ENCODE results near the gene GPRIN2. TPM values are rescaled to one million over a fixed set of nuclear protein-coding genes. Genes with fewer than 3 reads are reported as not detected.
A peak's percentile ranks its signal among the peaks of the same experiment; 100 is the strongest.
"Not testable (repeated sequence)": the region's sequence is repeated elsewhere in the genome, so short reads cannot be mapped to it uniquely, and the experiment has no call there.

Gene GPRIN2
- total RNA-seq, 1 experiment from 2014 or later, result 10.5 TPM

GRCh38 chr10:46514431-46514861 is 42.0 kb downstream of the GPRIN2 start:
- H3K56ac ChIP-seq (ENCODE audit: insufficient read length, low read depth, low read length), result no peak overlapping the region
- H4K91ac ChIP-seq (ENCODE audit: insufficient read length, low read depth, low read length), result no peak overlapping the region
- no peak overlapping the region for H3K18ac ChIP-seq (ENCODE audit: insufficient read length, low read depth, low read length)
- H3K9ac ChIP-seq (ENCODE audit: extremely low read depth, insufficient read length, low read length), result no peak overlapping the region
- no peaks in the 10 kb centered on the region for H3K23me2 ChIP-seq (ENCODE audit: insufficient read length, low read depth, low read length, poor library complexity, severe bottlenecking)
- H2BK15ac ChIP-seq (ENCODE audit: low read depth, low read length), result no peak overlapping the region
- H2AFZ ChIP-seq (ENCODE audit: low read length), result no peak overlapping the region
- Mint-ChIP-seq H3K36me3 (ENCODE audit: insufficient read depth in 1 of 3, low read depth in 3 of 3) (no peaks in the 10 kb centered on the region), H3K27me3 (ENCODE audit: low read depth) (peaks cover 3% of the 10 kb centered on the region; the same call in 1 of the 2 replicates), H3K4me3 (no peak overlapping the region), H3K9me3 (no peaks in the 10 kb centered on the region), H3K27ac (peak overlapping the region in 1 of 3 experiments; percentile 41; a peak in 2 of 7 replicates), H3K4me1 (no peaks in the 10 kb centered on the region)
- no peak overlapping the region for H2BK5ac ChIP-seq (ENCODE audit: insufficient read length, low read length)
- DNase-seq, result peak; percentile 26
- no peak overlapping the region for H3K4me2 ChIP-seq (ENCODE audit: insufficient read depth, insufficient read length, low read length)
- H3K27me3 ChIP-seq (ENCODE audit: insufficient read depth, low read length), result no peaks in the 10 kb centered on the region
- no peak overlapping the region for H2BK20ac ChIP-seq (ENCODE audit: low read depth, low read length, poor library complexity, severe bottlenecking)
- no peak overlapping the region for H4K5ac ChIP-seq (ENCODE audit: insufficient read length, low read depth, low read length)
- no peak overlapping the region for H2BK120ac ChIP-seq (ENCODE audit: low read depth, low read length, poor library complexity, severe bottlenecking)
- H4K20me1 ChIP-seq (ENCODE audit: control insufficient read depth, insufficient read depth, insufficient read length), result no peaks in the 10 kb centered on the region
- no peak overlapping the region for H4K8ac ChIP-seq (replicated peaks; ENCODE audit: insufficient read length, low read depth, low read length)
- no peaks in the 10 kb centered on the region for H3K9me3 ChIP-seq (ENCODE audit: control insufficient read depth, low read depth, low read length)
- no peak overlapping the region for H3T11ph ChIP-seq (ENCODE audit: low read length)
- WGBS (ENCODE audit: extremely low coverage, insufficient read length, low lambda C conversion rate), result no CpG with 5 or more reads among the region's 6 CpGs
- H3K79me2 ChIP-seq (ENCODE audit: insufficient read depth, low read length), result no peaks in the 10 kb centered on the region
- TF ChIP-seq, protein P1, sequence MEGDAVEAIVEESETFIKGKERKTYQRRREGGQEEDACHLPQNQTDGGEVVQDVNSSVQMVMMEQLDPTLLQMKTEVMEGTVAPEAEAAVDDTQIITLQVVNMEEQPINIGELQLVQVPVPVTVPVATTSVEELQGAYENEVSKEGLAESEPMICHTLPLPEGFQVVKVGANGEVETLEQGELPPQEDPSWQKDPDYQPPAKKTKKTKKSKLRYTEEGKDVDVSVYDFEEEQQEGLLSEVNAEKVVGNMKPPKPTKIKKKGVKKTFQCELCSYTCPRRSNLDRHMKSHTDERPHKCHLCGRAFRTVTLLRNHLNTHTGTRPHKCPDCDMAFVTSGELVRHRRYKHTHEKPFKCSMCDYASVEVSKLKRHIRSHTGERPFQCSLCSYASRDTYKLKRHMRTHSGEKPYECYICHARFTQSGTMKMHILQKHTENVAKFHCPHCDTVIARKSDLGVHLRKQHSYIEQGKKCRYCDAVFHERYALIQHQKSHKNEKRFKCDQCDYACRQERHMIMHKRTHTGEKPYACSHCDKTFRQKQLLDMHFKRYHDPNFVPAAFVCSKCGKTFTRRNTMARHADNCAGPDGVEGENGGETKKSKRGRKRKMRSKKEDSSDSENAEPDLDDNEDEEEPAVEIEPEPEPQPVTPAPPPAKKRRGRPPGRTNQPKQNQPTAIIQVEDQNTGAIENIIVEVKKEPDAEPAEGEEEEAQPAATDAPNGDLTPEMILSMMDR (conservative IDR thresholded peaks at IDR 0.05), result no peak
- no peak overlapping the region for H3K23ac ChIP-seq (ENCODE audit: insufficient read length, low read depth, low read length)
- H2BK12ac ChIP-seq (ENCODE audit: insufficient read length, low read depth, low read length), result no peak overlapping the region
- H2AK5ac ChIP-seq (ENCODE audit: insufficient read length, low read length), result no peak overlapping the region
- H3K79me1 ChIP-seq (ENCODE audit: insufficient read depth, low read depth, low read length, poor library complexity, severe bottlenecking), result no peaks in the 10 kb centered on the region
- H3K27ac ChIP-seq (ENCODE audit: insufficient read length, low read depth, low read length), result no peak overlapping the region
- no peaks in the 10 kb centered on the region for H3K4me1 ChIP-seq (ENCODE audit: insufficient read depth, low read length)
- no peak overlapping the region; the same call in 1 of the 2 replicates for H3K14ac ChIP-seq (ENCODE audit: insufficient read depth, low read length)
- no peak overlapping the region for H3K4ac ChIP-seq (ENCODE audit: low read depth, low read length)

DNA sequence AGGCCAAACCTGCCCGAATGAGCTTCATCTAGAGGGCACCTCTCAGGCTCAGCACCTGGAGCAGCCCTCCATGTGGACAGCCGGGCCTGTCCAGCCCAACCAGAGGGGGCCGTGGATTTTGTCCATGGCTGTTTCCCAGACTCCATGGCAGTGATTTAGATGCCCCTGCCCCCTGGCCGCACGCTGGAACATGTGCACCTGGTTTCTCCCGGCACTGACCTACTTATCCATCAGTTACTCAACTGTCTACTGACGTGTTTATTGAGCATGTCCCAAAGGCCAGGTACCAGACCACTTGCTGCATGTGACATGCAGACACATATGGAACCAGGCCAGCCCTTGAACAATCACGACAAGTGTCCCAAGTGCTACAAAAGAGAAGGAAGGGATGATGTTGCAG is 43.1 kb downstream of the GPRIN2 start:
- H3K27me3 Mint-ChIP-seq (ENCODE audit: low read depth); H3K9me3 Mint-ChIP-seq; H3K4me1 ChIP-seq (ENCODE audit: insufficient read depth, low read length): not testable (repeated sequence)

More for the DNA sequence above, 43.1 kb downstream of the GPRIN2 start:
- not testable (repeated sequence) for H4K20me1 ChIP-seq (ENCODE audit: control insufficient read depth, insufficient read depth, insufficient read length); H3K27ac Mint-ChIP-seq; H4K5ac ChIP-seq (ENCODE audit: insufficient read length, low read depth, low read length); H2BK15ac ChIP-seq (ENCODE audit: low read depth, low read length); H3K27me3 ChIP-seq (ENCODE audit: insufficient read depth, low read length); H3T11ph ChIP-seq (ENCODE audit: low read length); H3K18ac ChIP-seq (ENCODE audit: insufficient read length, low read depth, low read length); H4K91ac ChIP-seq (ENCODE audit: insufficient read length, low read depth, low read length); H3K27ac ChIP-seq (ENCODE audit: insufficient read length, low read depth, low read length); H2BK120ac ChIP-seq (ENCODE audit: low read depth, low read length, poor library complexity, severe bottlenecking); H3K56ac ChIP-seq (ENCODE audit: insufficient read length, low read depth, low read length); H2BK12ac ChIP-seq (ENCODE audit: insufficient read length, low read depth, low read length); H2BK5ac ChIP-seq (ENCODE audit: insufficient read length, low read length); DNase-seq; H4K8ac ChIP-seq (replicated peaks; ENCODE audit: insufficient read length, low read depth, low read length); H3K23ac ChIP-seq (ENCODE audit: insufficient read length, low read depth, low read length); H3K4ac ChIP-seq (ENCODE audit: low read depth, low read length); H2AFZ ChIP-seq (ENCODE audit: low read length); H3K4me3 Mint-ChIP-seq; H3K36me3 Mint-ChIP-seq (ENCODE audit: insufficient read depth in 1 of 3, low read depth in 3 of 3); H3K23me2 ChIP-seq (ENCODE audit: insufficient read length, low read depth, low read length, poor library complexity, severe bottlenecking); H3K9me3 ChIP-seq (ENCODE audit: control insufficient read depth, low read depth, low read length); H2BK20ac ChIP-seq (ENCODE audit: low read depth, low read length, poor library complexity, severe bottlenecking); H3K9ac ChIP-seq (ENCODE audit: extremely low read depth, insufficient read length, low read length); H3K79me1 ChIP-seq (ENCODE audit: insufficient read depth, low read depth, low read length, poor library complexity, severe bottlenecking); H3K14ac ChIP-seq (ENCODE audit: insufficient read depth, low read length); H3K79me2 ChIP-seq (ENCODE audit: insufficient read depth, low read length); H3K4me1 Mint-ChIP-seq; H3K4me2 ChIP-seq (ENCODE audit: insufficient read depth, insufficient read length, low read length); H2AK5ac ChIP-seq (ENCODE audit: insufficient read length, low read length)
- WGBS (ENCODE audit: extremely low coverage, insufficient read length, low lambda C conversion rate), result no CpG with 5 or more reads among the region's 8 CpGs

All from H9 (cell line).